ENCODE results near the gene LRRFIP1. TPM values are rescaled to one million over a fixed set of nuclear protein-coding genes. Genes with fewer than 3 reads are reported as not detected.
A peak's percentile ranks its signal among the peaks of the same experiment; 100 is the strongest.

The LRRFIP1 gene
- total and polyA plus RNA-seq, 2 donors: 77.5 to 120 TPM

DNA sequence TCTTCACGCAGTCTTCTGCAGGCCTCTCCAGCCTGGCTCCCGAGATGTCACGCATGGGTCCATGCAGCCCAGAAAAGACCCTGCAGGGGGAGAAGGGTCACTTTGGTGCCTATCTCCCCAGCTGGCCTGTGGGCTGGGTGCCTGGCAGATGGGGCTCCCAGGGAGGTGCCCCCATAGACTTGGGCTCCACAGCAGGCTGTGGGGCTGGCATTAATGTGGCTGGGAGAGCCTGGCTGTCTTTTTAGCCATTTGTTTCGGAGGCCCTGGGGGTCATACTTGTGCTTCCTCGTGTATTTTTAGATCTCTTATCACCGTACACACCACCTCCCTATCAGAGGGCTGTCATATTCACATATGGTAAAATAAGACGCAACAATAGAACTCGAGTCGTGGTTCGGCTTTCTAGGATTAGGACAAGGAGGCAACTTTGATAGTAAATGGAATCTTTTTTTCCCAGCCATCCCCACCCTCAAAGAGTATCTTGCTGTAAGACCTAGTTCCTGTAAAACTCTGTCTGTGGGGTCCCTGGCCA lies 74.5 kb downstream of the LRRFIP1 start:
- H3K27ac ChIP-seq (ENCODE audit: low read depth): peak overlapping the region; percentile 53
- H3K4me3 ChIP-seq (ENCODE audit: low read depth, low read length): no peak overlapping the region
- no peak for DNase-seq (ENCODE audit: extremely low spot score)
- no peaks in the 10 kb centered on the region for H3K36me3 ChIP-seq (ENCODE audit: insufficient read depth)
- WGBS: 52% methylated on average over 10 of the region's 10 CpGs
- peaks cover 4% of the 10 kb centered on the region for H3K4me1 ChIP-seq (ENCODE audit: insufficient read depth)

- H3K36me3 ChIP-seq (ENCODE audit: insufficient read depth): no peaks in the 10 kb centered on the region
- no peak for DNase-seq (ENCODE audit: extremely low spot score)
- WGBS: 6% methylated on average over 17 of the region's 17 CpGs
- H3K4me1 ChIP-seq (ENCODE audit: insufficient read depth): peaks cover 4% of the 10 kb centered on the region
- H3K27ac ChIP-seq (ENCODE audit: low read depth): peak overlapping the region; percentile 53
- no peak overlapping the region for H3K4me3 ChIP-seq (ENCODE audit: low read depth, low read length)
Measured at GRCh38 chr2:237702441-237703391, 75.3 kb downstream of the LRRFIP1 start.

GRCh38 chr2:237704501-237705434 lies 77.4 kb downstream of the LRRFIP1 start:
- Histone ChIP-seq H3K4me3 (ENCODE audit: low read depth, low read length) (no peak overlapping the region), H3K27ac (ENCODE audit: low read depth) (no peak overlapping the region), H3K4me1 (ENCODE audit: insufficient read depth) (peaks cover 2% of the 10 kb centered on the region), H3K36me3 (ENCODE audit: insufficient read depth) (no peaks in the 10 kb centered on the region)
- no peak for DNase-seq (ENCODE audit: extremely low spot score)
- WGBS: 75% methylated on average over 15 of the region's 15 CpGs

DNA sequence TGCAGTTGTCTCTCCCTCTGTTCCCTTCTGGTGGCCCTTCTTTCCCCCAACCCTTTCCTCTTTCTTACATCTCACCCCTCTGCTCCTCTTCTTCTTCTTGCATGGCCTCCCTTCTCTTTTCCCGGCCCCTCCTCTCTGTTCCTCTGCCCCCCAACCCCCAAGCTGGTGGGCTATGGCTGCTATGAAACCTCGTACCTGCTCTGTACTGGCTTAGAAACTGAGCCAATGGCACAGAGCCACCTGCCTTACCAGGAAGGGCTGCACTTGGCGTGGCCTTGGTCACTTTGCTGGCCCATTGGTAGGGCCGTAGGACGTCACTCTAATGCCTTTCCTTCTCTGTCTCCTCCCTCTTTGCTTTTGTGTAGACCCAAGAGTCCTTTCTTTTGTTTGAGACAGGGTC lies 78.9 kb downstream of the LRRFIP1 start:
- Histone ChIP-seq H3K36me3 (ENCODE audit: insufficient read depth) (no peaks in the 10 kb centered on the region), H3K27ac (ENCODE audit: low read depth) (no peak overlapping the region), H3K4me1 (ENCODE audit: insufficient read depth) (peaks cover 2% of the 10 kb centered on the region), H3K4me3 (ENCODE audit: low read depth, low read length) (no peak overlapping the region)
- DNase-seq (ENCODE audit: extremely low spot score): no peak
- WGBS: 96% methylated on average over 5 of the region's 5 CpGs

GRCh38 chr2:237708065-237708398 lies 80.6 kb downstream of the LRRFIP1 start:
- Histone ChIP-seq H3K27ac (ENCODE audit: low read depth) (no peak overlapping the region), H3K4me3 (ENCODE audit: low read depth, low read length) (no peak overlapping the region), H3K36me3 (ENCODE audit: insufficient read depth) (no peaks in the 10 kb centered on the region), H3K4me1 (ENCODE audit: insufficient read depth) (no peaks in the 10 kb centered on the region)
- DNase-seq (ENCODE audit: extremely low spot score): no peak
- 70% methylated on average over 3 of the region's 3 CpGs for WGBS

GRCh38 chr2:237708491-237708890 lies 81.1 kb downstream of the LRRFIP1 start:
- no peaks in the 10 kb centered on the region for H3K4me1 ChIP-seq (ENCODE audit: insufficient read depth)
- H3K36me3 ChIP-seq (ENCODE audit: insufficient read depth): no peaks in the 10 kb centered on the region
- no peak for DNase-seq (ENCODE audit: extremely low spot score)
- H3K27ac ChIP-seq (ENCODE audit: low read depth): no peak overlapping the region
- no peak overlapping the region for H3K4me3 ChIP-seq (ENCODE audit: low read depth, low read length)
- WGBS: 91% methylated on average over 27 of the region's 27 CpGs

DNA sequence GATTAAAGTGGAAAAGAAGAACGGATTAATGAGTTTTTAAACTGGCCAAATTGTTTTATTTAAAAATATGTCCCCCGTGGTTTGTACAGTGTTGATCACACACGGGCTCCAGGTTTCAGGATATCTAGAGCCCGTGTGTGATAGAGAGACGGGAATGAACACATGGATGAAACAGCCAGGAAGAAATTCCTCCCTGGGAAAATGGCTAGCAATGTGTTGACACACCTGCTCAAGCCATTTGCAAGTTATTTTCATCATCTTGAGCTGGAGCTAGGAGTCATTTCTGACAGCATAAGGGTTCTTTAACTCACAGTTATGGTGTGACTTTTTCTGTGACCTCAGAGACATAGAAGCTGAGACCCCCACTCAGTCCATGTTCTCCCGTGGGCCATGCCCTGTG lies 81.6 kb downstream of the LRRFIP1 start:
- Histone ChIP-seq H3K36me3 (ENCODE audit: insufficient read depth) (no peaks in the 10 kb centered on the region), H3K27ac (ENCODE audit: low read depth) (no peak overlapping the region), H3K4me3 (ENCODE audit: low read depth, low read length) (no peak overlapping the region), H3K4me1 (ENCODE audit: insufficient read depth) (no peaks in the 10 kb centered on the region)
- 78% methylated on average over 6 of the region's 6 CpGs for whole genome bisulfite sequencing
- DNase-seq (ENCODE audit: extremely low spot score): no peak

DNA sequence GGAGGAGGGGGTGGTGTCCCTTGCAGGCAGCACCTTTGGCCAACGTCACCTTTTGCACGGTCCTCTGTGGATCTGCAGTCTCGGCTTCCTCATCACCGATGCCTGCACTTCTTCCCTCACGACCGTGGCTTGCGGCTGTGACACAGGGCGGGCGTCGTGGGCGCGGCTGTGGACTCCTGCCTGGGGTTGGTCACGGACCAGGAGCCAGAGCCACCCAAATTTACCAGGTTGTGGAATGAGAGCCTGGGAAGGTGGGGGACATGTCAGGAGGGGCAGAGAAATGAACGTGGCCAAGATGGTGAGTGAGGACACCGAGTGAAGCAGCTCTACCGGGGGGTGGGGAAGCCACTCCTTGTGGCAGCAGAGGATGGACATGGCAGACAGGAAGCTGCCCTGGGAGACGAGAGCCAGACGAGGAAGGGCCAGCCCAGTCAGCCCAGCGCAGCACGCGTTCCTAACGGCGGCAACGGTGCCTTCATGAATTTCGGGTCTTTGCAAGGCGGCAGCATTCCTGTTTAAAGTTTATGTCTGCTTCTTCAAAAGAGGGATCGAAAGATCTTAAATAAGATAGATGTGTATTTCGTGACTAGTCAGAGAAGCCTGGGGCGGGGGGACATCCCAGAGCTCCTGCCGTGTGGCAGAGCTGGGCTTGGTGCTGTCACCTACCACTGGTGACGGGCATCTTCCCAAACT lies 84.2 kb downstream of the LRRFIP1 start:
- Histone ChIP-seq H3K4me3 (ENCODE audit: low read depth, low read length) (no peak overlapping the region), H3K27ac (ENCODE audit: low read depth) (no peak overlapping the region), H3K4me1 (ENCODE audit: insufficient read depth) (no peaks in the 10 kb centered on the region), H3K36me3 (ENCODE audit: insufficient read depth) (no peaks in the 10 kb centered on the region)
- 90% methylated on average over 31 of the region's 31 CpGs for whole genome bisulfite sequencing
- no peak for DNase-seq (ENCODE audit: extremely low spot score)

DNA sequence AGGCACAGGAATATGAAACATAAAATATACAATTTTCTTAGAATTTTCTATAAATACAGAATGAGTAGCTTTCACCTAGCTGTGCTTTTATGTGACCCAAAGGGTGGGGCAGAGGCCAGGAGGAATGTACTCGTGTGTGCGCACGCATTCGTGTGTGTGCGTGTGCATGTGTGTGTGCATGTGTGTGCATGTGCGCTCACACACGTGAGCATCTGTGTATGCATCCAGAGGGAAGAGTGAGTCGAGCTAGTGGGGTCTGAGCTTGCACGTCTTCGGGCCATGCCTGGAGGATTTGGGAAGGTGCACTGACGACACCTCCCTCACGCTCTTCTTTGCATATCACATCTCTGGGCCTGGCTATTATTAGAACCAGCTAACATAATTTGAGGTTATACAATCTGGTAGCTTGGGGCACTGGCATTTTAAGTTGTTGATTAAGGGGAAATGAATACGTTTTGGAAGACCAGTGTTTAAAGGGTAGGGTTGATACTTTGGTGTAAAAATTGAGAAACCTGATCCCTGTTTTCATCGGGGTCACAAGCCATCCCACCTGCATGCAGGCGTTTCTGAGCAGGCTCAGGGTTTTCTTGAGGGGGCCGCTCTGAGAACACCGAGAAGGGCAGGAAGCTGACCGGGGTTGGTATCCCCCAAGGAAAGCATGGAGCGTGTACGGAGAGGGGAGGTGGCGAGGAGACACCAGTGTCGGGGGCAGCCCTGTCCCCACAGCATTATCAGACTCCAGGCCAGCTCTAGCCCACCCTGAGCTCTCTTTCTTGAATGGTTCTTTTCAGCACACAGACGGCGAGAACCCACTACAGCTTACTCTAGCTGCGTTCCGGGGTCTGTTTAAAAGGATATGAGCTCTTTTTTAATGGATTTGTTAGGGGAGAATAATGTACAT lies 85.3 kb downstream of the LRRFIP1 start:
- Histone ChIP-seq H3K4me3 (ENCODE audit: low read depth, low read length) (no peak overlapping the region), H3K36me3 (ENCODE audit: insufficient read depth) (no peaks in the 10 kb centered on the region), H3K27ac (ENCODE audit: low read depth) (no peak overlapping the region), H3K4me1 (ENCODE audit: insufficient read depth) (no peaks in the 10 kb centered on the region)
- no peak for DNase-seq (ENCODE audit: extremely low spot score)
- 87% methylated on average over 26 of the region's 26 CpGs for WGBS

DNA sequence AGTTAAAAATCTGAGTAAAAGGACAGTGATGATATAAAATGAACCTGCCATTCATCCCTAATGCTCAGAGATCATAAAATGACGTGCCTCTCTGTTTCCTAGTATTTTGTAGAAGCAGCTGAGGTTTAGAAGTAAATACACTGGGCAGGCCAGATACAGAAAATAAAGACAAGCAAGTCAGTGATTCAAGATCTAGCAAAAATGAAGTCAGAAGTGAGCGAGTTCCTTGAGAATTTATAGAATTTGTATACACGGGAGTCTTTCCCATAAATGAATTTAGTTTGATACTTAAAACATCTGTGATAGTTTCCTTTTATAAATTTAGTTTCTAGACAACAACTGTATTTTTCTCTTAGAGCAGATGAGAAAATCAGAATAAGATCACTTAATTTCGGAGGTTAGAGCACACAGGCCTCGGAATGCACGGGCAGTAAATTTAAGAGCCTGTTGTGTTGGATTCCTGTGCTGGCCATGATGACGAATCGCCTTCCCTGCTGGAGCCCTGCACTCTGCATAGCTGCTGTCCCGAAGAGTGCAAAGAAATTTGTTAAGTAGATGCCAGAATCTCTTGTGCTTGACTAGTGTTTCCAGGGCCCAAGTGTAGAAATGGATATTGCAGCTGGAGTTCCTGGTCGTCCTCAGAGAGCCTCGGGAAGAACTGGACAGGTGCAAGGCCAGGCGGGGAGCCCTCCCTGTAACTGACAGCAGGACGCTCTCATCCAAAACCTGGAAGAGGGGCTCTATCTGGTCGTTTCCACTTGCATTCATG lies 87.5 kb downstream of the LRRFIP1 start:
- peak overlapping the region; percentile 52 for H3K27ac ChIP-seq (ENCODE audit: low read depth)
- H3K36me3 ChIP-seq (ENCODE audit: insufficient read depth): no peaks in the 10 kb centered on the region
- no peak overlapping the region for H3K4me3 ChIP-seq (ENCODE audit: low read depth, low read length)
- no peak for DNase-seq (ENCODE audit: extremely low spot score)
- no peaks in the 10 kb centered on the region for H3K4me1 ChIP-seq (ENCODE audit: insufficient read depth)
- 36% methylated on average over 14 of the region's 14 CpGs for WGBS

DNA sequence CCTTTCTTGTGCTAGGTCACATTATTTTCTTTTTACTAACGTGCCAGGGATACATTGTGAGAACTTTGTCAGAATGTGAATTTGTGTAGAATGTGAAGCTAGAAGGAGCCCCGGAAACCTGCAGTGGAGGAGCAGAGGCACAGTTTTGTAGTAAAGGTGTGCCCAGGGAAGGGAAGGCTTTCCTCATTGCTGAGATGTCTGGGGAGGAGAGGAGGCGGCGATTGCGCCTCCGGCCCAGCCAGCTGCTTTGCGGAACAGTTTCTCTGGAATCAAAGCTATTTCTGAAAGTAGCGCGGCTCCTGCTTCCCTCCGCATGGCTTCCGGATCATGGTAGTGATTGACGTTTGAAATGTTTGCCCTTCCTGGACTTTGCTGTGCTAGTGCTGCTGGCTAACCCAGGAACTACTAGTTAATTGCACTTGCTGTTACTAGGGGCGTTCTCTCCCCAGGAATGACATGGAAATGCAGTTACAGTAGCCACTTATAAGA lies 88.1 kb downstream of the LRRFIP1 start:
- WGBS: 67% methylated on average over 13 of the region's 13 CpGs
- Histone ChIP-seq H3K27ac (ENCODE audit: low read depth) (peak overlapping the region; percentile 52), H3K4me3 (ENCODE audit: low read depth, low read length) (no peak overlapping the region), H3K4me1 (ENCODE audit: insufficient read depth) (no peaks in the 10 kb centered on the region), H3K36me3 (ENCODE audit: insufficient read depth) (no peaks in the 10 kb centered on the region)
- no peak for DNase-seq (ENCODE audit: extremely low spot score)

GRCh38 chr2:237716011-237716410 lies 88.6 kb downstream of the LRRFIP1 start:
- no peaks in the 10 kb centered on the region for H3K36me3 ChIP-seq (ENCODE audit: insufficient read depth)
- no peaks in the 10 kb centered on the region for H3K4me1 ChIP-seq (ENCODE audit: insufficient read depth)
- H3K4me3 ChIP-seq (ENCODE audit: low read depth, low read length): no peak overlapping the region
- H3K27ac ChIP-seq (ENCODE audit: low read depth): no peak overlapping the region
- DNase-seq (ENCODE audit: extremely low spot score): no peak
